ENCODE results near the gene APMAP. TPM values are rescaled to one million over a fixed set of nuclear protein-coding genes. Genes with fewer than 3 reads are reported as not detected.
A peak's percentile ranks its signal among the peaks of the same experiment; 100 is the strongest.

The APMAP gene
- polyA plus RNA-seq, 1 donor, result 46.8 TPM

GRCh38 chr20:25025091-25025861, 32.7 kb upstream of the APMAP start:
- Histone ChIP-seq H3K27ac (ENCODE audit: low read length) (no peak overlapping the region), H3K27me3 (ENCODE audit: control insufficient read depth, insufficient read depth, low read length) (no peaks in the 10 kb centered on the region), H3K4me3 (ENCODE audit: low read length) (no peak overlapping the region), H3K36me3 (ENCODE audit: control insufficient read depth, insufficient read depth, low read length) (peaks cover 69% of the 10 kb centered on the region), H3K9me3 (ENCODE audit: control insufficient read depth, low read depth, low read length) (no peaks in the 10 kb centered on the region), H3K4me1 (ENCODE audit: control insufficient read depth, insufficient read depth, low read length) (peaks cover 26% of the 10 kb centered on the region)
- DNase-seq, result no peak
- no CpG with 5 or more reads among the region's 14 CpGs for WGBS (ENCODE audit: insufficient coverage, low lambda C conversion rate)

GRCh38 chr20:25024171-25024570, 31.6 kb upstream of the APMAP start:
- H3K4me3 ChIP-seq (ENCODE audit: low read length), result no peak overlapping the region
- no CpG with 5 or more reads among the region's 4 CpGs for whole genome bisulfite sequencing (ENCODE audit: insufficient coverage, low lambda C conversion rate)
- no peaks in the 10 kb centered on the region for H3K27me3 ChIP-seq (ENCODE audit: control insufficient read depth, insufficient read depth, low read length)
- H3K9me3 ChIP-seq (ENCODE audit: control insufficient read depth, low read depth, low read length), result no peaks in the 10 kb centered on the region
- no peak for DNase-seq
- peaks cover 26% of the 10 kb centered on the region for H3K4me1 ChIP-seq (ENCODE audit: control insufficient read depth, insufficient read depth, low read length)
- H3K27ac ChIP-seq (ENCODE audit: low read length), result peak overlapping the region; percentile 41
- H3K36me3 ChIP-seq (ENCODE audit: control insufficient read depth, insufficient read depth, low read length), result peaks cover 72% of the 10 kb centered on the region

DNA sequence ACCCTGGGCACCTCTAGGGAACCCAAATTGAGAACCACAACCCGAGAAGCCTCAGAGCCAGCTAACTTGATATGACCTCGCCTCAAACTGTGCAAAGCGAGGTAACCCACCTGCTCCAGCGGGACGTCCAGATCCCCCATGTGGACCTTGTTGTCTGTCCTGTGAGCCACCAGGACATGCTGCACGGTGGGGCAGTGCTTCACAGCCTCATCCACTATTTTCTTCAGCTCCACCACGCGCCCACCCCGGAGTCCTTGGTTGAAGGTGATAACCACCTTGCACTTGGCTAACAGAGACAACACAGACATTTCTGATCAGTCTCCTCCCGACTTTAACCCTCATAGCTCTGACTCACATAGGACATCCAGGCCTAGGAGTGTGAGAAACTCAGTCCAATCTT, 30.8 kb upstream of the APMAP start:
- peaks cover 26% of the 10 kb centered on the region for H3K4me1 ChIP-seq (ENCODE audit: control insufficient read depth, insufficient read depth, low read length)
- no peaks in the 10 kb centered on the region for H3K27me3 ChIP-seq (ENCODE audit: control insufficient read depth, insufficient read depth, low read length)
- H3K27ac ChIP-seq (ENCODE audit: low read length), result no peak overlapping the region
- no CpG with 5 or more reads among the region's 10 CpGs for WGBS (ENCODE audit: insufficient coverage, low lambda C conversion rate)
- no peak overlapping the region for H3K4me3 ChIP-seq (ENCODE audit: low read length)
- H3K9me3 ChIP-seq (ENCODE audit: control insufficient read depth, low read depth, low read length), result no peaks in the 10 kb centered on the region
- DNase-seq, result no peak
- H3K36me3 ChIP-seq (ENCODE audit: control insufficient read depth, insufficient read depth, low read length), result peaks cover 80% of the 10 kb centered on the region

- Histone ChIP-seq H3K4me3 (ENCODE audit: low read length) (no peak overlapping the region), H3K27ac (ENCODE audit: low read length) (no peak overlapping the region), H3K4me1 (ENCODE audit: control insufficient read depth, insufficient read depth, low read length) (peaks cover 33% of the 10 kb centered on the region), H3K9me3 (ENCODE audit: control insufficient read depth, low read depth, low read length) (no peaks in the 10 kb centered on the region), H3K27me3 (ENCODE audit: control insufficient read depth, insufficient read depth, low read length) (no peaks in the 10 kb centered on the region), H3K36me3 (ENCODE audit: control insufficient read depth, insufficient read depth, low read length) (peaks cover 87% of the 10 kb centered on the region)
- WGBS (ENCODE audit: insufficient coverage, low lambda C conversion rate), result no CpG with 5 or more reads among the region's 11 CpGs
- DNase-seq, result peak; percentile 40 to 64
Measured at GRCh38 chr20:25022680-25023079, 30.1 kb upstream of the APMAP start.

GRCh38 chr20:25021336-25021735, 28.8 kb upstream of the APMAP start:
- Histone ChIP-seq H3K4me3 (ENCODE audit: low read length) (no peak overlapping the region), H3K27ac (ENCODE audit: low read length) (no peak overlapping the region), H3K9me3 (ENCODE audit: control insufficient read depth, low read depth, low read length) (no peaks in the 10 kb centered on the region), H3K4me1 (ENCODE audit: control insufficient read depth, insufficient read depth, low read length) (peaks cover 43% of the 10 kb centered on the region), H3K36me3 (ENCODE audit: control insufficient read depth, insufficient read depth, low read length) (peaks cover 87% of the 10 kb centered on the region), H3K27me3 (ENCODE audit: control insufficient read depth, insufficient read depth, low read length) (no peaks in the 10 kb centered on the region)
- DNase-seq, result no peak
- no CpG with 5 or more reads among the region's 6 CpGs for WGBS (ENCODE audit: insufficient coverage, low lambda C conversion rate)

- no peak overlapping the region for H3K4me3 ChIP-seq (ENCODE audit: low read length)
- no peaks in the 10 kb centered on the region for H3K27me3 ChIP-seq (ENCODE audit: control insufficient read depth, insufficient read depth, low read length)
- peaks cover 41% of the 10 kb centered on the region for H3K4me1 ChIP-seq (ENCODE audit: control insufficient read depth, insufficient read depth, low read length)
- no peak overlapping the region for H3K27ac ChIP-seq (ENCODE audit: low read length)
- no CpG with 5 or more reads among the region's 6 CpGs for WGBS (ENCODE audit: insufficient coverage, low lambda C conversion rate)
- H3K36me3 ChIP-seq (ENCODE audit: control insufficient read depth, insufficient read depth, low read length), result peaks cover 87% of the 10 kb centered on the region
- no peaks in the 10 kb centered on the region for H3K9me3 ChIP-seq (ENCODE audit: control insufficient read depth, low read depth, low read length)
- no peak for DNase-seq
Measured at GRCh38 chr20:25020901-25021301, 28.4 kb upstream of the APMAP start.

DNA sequence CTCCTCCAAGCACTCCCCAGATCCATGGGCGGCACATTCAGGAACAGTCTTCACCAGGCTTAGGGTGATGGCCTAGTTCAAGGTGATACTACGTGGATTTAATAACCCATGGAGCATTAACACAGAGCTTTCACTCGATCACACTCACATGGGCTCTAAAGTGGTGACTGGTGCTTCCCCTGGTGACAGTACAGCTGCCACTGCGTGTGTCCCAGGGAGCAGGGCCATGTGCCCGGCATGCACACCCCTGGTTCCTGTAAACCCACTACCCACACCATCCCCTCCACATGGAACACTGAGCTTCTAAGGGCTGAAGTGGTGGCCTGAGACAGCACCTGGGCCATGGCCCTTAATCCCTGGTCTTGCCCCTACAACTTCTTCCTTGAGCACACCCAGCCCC, 27.8 kb upstream of the APMAP start:
- WGBS (ENCODE audit: insufficient coverage, low lambda C conversion rate), result no CpG with 5 or more reads among the region's 5 CpGs
- no peak overlapping the region for H3K4me3 ChIP-seq (ENCODE audit: low read length)
- H3K27ac ChIP-seq (ENCODE audit: low read length), result no peak overlapping the region
- DNase-seq, result no peak
- peaks cover 41% of the 10 kb centered on the region for H3K4me1 ChIP-seq (ENCODE audit: control insufficient read depth, insufficient read depth, low read length)
- no peaks in the 10 kb centered on the region for H3K27me3 ChIP-seq (ENCODE audit: control insufficient read depth, insufficient read depth, low read length)
- no peaks in the 10 kb centered on the region for H3K9me3 ChIP-seq (ENCODE audit: control insufficient read depth, low read depth, low read length)
- peaks cover 83% of the 10 kb centered on the region for H3K36me3 ChIP-seq (ENCODE audit: control insufficient read depth, insufficient read depth, low read length)

DNA sequence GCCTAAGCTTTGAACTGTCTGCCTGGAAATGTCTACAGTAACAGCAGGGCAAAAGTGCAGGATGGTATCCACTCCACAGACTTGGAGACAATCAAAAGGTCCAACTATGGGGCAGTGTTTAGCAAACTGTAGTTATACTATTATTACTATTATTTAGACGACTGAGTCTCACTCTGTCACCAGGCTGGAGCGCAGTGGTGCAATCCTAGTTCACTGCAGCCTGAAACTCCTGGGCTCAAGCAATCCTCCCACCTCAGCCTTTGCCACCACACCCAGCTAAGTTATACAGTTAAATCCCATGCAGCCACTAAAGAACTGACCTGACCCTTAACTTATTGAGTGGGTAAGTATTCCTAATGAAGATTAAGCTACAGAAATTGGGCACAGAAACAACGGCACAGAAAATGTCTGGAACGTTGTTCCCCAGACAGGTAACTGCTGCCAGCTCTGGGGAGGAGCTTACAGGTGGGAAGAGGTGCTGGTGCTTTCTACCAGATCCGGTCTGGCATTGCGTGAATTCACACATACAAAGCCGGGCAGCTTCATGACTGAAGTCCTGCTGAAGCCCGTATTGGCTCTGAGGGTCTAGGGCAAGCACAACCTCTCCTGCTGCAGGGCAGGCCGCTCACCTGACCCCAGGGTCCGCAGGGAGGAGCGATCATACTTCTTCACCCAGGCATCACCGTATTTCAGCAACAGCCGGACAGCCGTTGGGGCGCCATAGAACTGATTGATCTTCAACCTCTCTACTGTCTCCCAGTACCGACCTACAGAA, 27.0 kb upstream of the APMAP start:
- H3K4me1 ChIP-seq (ENCODE audit: control insufficient read depth, insufficient read depth, low read length), result peaks cover 40% of the 10 kb centered on the region
- no peaks in the 10 kb centered on the region for H3K9me3 ChIP-seq (ENCODE audit: control insufficient read depth, low read depth, low read length)
- no peaks in the 10 kb centered on the region for H3K27me3 ChIP-seq (ENCODE audit: control insufficient read depth, insufficient read depth, low read length)
- H3K4me3 ChIP-seq (ENCODE audit: low read length), result no peak overlapping the region
- no peak overlapping the region for H3K27ac ChIP-seq (ENCODE audit: low read length)
- no CpG with 5 or more reads among the region's 16 CpGs for WGBS (ENCODE audit: insufficient coverage, low lambda C conversion rate)
- no peak for DNase-seq
- peaks cover 81% of the 10 kb centered on the region for H3K36me3 ChIP-seq (ENCODE audit: control insufficient read depth, insufficient read depth, low read length)

DNA sequence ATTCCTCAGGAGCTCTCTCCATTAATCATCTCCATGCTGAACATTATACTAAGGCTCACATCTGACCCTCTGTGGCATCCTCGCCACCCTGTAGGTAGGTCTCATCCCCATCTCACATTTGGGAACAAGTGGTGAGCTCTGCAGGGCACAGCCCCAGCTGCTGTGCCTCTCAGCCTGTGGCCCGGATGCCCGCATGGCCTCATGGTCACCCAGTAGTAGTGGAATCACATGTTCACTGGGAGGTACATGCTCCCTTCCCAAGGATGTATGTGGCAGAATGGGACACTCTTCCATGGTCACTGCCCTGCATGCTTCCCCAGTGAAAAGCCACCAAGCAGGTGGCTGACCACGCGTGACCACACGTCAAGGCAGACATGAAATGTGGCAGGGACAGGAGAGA, 26.3 kb upstream of the APMAP start:
- H3K27me3 ChIP-seq (ENCODE audit: control insufficient read depth, insufficient read depth, low read length), result no peaks in the 10 kb centered on the region
- H3K36me3 ChIP-seq (ENCODE audit: control insufficient read depth, insufficient read depth, low read length), result peaks cover 81% of the 10 kb centered on the region
- no peak for DNase-seq
- H3K4me1 ChIP-seq (ENCODE audit: control insufficient read depth, insufficient read depth, low read length), result peaks cover 32% of the 10 kb centered on the region
- WGBS (ENCODE audit: insufficient coverage, low lambda C conversion rate), result no CpG with 5 or more reads among the region's 6 CpGs
- no peak overlapping the region for H3K4me3 ChIP-seq (ENCODE audit: low read length)
- no peak overlapping the region for H3K27ac ChIP-seq (ENCODE audit: low read length)
- H3K9me3 ChIP-seq (ENCODE audit: control insufficient read depth, low read depth, low read length), result no peaks in the 10 kb centered on the region

GRCh38 chr20:25018425-25018824, 25.9 kb upstream of the APMAP start:
- Histone ChIP-seq H3K27ac (ENCODE audit: low read length) (no peak overlapping the region), H3K4me1 (ENCODE audit: control insufficient read depth, insufficient read depth, low read length) (peaks cover 29% of the 10 kb centered on the region), H3K36me3 (ENCODE audit: control insufficient read depth, insufficient read depth, low read length) (peaks cover 83% of the 10 kb centered on the region), H3K27me3 (ENCODE audit: control insufficient read depth, insufficient read depth, low read length) (no peaks in the 10 kb centered on the region), H3K9me3 (ENCODE audit: control insufficient read depth, low read depth, low read length) (no peaks in the 10 kb centered on the region), H3K4me3 (ENCODE audit: low read length) (no peak overlapping the region)
- WGBS (ENCODE audit: insufficient coverage, low lambda C conversion rate), result no CpG with 5 or more reads among the region's 2 CpGs
- DNase-seq, result no peak

All from large intestine (tissue), 3 donors.